ENCODE results near the gene BST1.
"Not testable (repeated sequence)": the region's sequence is repeated elsewhere in the genome, so short reads cannot be mapped to it uniquely, and the experiment has no call there.

BST1 gene

DNA sequence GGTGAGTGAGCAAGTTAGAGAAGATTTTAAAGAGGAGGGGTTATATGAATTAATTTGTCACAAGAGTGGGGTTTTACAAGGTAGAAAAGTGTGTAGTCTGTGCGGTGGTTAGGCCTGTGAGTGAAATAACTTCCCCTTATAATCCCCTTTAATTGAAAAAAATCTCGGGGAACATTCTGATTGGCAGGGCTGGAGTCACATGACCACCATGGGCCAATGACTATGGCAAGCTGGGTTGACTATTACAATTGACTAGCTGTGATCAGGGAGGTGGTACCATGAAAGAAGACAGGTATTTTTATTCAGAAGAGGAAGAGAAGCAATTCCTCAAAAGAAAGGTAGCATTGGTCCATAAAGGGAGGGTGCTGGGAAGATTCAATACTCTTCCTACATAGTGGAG is 48.3 kb downstream of the BST1 start:
- DNase-seq, result no peak

DNA sequence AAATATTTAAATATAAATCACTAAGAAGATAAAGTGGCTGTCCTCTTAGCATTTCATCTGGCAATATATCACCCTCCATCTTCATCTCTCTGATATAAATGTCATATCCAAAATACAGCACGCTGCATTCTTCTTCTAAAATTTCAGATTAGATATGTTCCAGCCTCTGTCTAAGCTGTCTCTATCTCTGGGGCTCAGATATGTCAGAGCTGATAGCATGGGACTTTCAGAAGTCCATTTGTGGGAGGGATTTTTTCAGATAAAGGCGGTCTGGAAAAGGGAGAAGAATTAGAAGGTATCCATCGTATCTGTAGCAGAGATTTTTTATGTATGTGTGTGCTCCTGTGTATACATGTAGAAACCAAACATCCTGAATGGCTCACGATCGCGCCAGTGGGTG is 50.2 kb downstream of the BST1 start:
- no peak for DNase-seq

DNA sequence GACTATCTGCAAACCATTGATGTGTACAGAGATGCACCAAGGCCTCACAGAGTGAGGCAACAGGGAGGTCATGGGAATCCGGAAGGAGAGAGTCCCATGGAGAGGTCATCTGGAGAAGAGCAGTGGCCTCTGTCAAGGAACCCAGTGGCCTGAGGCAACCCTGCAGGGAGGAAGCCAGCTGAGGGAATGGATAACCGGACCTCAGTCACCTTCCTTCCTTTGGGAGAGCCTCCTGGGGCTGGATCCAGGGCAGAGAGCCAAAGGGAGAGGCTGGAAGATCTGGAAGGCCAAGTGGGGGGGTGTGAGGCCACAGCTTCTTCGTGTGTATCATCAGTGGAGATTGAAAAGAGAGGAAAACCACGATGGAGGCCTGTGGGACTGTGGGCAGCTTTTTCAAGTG is 50.9 kb downstream of the BST1 start:
- DNase-seq, result no peak

DNA sequence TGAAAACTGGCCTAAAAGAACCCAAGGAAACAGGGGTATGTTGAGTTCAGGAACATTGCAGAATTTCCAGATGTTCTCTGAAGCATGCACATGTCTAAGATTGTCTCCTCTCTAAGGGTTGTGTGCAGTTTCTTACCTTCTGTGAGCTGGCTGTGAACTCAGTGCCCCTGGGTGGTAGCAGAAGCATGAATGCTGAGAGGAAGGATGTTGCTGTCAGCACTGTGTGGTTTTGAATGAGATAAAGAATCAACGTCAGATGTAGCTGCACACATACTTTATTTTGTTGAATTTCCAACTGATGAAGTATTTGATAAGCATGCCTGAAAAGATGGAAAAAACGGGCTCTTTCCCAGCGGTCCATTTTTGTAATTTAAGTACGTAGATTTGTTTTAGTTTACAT is 51.5 kb downstream of the BST1 start:
- no peak for DNase-seq

DNA sequence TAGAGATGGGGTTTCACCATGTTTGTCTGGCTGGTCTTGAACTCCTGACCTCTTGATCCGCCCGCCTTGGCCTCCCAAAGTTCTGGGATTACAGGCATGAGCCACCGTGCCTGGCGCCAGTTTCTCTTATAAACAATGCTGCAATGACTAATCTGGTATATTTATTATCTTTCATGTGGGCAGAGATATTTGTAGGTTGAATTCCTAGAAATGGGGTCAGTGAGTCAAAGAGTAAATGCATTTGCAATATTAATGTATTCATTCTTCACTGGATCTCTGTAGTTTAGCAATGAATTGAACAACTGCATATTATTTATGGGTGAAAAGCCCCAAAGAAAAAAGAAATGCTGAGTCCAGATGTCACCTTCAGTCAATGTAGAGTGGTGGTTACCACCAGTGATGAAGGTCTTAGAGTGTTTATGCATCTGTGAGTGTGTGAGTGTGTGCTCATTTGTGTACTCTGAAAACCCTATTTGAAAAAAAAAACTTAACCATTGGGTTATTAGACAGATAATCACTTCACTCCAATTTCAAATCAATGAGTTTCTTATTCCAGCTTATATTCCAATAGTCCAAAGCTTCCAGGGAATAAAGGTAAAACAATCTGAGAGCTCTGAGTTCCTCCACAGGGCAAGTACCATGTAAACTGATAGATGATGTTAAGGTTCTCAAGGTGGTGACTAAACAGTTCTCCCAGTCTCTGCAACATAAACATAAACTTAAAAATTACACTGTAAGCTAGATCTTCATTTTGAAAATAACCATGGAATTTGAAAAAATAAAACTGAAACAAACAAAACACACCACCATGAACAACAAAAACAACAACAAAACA is 52.7 kb downstream of the BST1 start:
- DNase-seq, result no peak

DNA sequence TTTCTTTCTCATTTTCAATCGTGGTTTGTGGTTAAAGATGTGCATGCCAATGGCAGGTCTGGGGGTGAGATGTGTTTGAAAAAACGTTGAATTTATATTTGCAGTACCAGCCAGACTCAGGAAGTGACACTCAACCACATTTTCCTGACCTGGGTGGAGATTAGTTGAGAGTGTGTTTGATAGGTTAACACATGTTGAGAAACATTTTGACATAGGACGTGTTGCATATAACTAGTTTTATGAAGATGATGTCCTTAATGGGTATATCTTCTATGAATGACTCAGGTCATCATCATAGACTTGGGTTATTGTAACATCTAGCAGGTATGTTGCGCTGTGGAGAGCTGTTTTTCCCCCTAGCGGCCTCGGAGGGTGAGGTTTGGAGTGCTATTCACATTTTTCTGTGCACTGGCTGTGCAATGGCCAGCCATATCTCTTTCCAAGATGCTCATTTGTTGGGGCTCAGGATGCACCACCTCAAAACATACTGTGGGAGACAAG is 53.5 kb downstream of the BST1 start:
- peak; percentile 24 to 28 for DNase-seq

DNA sequence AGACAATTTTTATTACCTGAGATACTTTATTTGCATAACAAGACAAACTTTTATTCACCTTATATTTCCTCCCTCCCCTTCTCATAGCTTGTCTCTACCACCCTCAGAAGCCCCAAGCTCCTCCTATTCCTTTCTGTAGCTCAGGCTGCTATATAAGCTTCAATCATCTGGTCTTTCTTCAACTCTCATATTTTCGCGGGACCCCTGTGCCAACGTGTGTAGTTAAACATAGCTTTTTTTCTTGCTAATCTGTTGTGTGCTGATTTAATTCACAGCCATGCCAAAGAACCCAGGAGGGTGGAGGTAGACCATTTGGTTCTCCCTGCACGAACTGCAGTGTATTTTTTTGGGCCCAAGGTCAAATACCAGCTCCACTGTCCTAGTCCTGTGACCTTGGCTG is 54.2 kb downstream of the BST1 start:
- no peak for DNase-seq

DNA sequence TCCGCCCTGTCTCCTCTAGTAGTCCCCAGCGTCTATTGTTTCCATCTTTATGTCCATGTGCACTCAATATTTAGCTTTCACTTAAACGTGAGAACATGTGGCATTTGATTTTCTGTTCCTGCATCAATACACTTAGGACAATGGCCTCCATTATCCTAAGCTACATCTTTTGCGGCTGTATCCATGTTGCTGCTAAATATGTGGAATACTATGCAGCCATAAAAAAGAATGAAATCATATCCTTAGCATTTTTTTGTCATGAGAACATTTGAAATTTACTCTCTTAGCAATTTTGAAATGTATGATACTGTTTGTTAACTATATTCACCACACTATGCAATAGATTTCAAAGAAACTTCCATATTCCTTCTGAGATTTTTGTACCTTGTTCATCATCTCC is 55.4 kb downstream of the BST1 start:
- no peak for DNase-seq

DNA sequence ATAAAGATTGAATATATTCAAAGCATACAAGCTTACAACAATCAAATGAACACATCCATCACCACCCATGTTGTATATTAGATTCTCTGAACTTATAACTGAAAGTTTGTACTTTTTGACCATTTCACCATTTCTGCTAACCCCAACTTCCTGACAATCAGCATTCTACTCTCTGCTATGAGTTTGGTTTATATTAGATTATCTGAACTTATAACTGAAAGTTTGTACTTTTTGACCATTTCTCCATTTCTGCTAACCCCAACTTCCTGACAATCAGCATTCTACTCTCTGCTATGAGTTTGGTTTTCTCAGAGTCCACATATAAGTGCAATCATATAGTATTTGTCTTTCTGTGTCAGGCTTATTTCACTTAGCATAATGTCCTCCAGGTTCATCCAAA is 59.6 kb downstream of the BST1 start:
- DNase-seq, result not testable (repeated sequence)

DNA sequence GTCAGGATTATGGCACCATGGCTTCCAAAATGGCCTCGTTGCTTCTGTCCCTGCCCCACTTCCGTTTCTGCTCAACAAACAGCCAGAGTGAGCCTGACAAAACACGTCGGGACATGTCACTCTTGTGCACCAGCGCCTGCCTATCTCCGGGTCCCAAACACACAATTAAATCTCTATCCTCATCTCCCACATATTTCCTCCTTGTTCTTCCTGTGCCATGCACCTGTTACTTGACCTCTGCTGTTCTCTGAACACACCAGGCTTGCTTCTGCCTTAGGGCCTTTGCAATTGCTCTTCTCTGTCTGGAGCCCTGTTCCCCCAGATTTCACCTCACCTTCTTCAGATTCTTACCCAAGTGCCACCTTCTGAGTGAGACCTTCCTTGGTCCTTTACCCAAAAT is 62.5 kb downstream of the BST1 start:
- DNase-seq, result no peak

DNA sequence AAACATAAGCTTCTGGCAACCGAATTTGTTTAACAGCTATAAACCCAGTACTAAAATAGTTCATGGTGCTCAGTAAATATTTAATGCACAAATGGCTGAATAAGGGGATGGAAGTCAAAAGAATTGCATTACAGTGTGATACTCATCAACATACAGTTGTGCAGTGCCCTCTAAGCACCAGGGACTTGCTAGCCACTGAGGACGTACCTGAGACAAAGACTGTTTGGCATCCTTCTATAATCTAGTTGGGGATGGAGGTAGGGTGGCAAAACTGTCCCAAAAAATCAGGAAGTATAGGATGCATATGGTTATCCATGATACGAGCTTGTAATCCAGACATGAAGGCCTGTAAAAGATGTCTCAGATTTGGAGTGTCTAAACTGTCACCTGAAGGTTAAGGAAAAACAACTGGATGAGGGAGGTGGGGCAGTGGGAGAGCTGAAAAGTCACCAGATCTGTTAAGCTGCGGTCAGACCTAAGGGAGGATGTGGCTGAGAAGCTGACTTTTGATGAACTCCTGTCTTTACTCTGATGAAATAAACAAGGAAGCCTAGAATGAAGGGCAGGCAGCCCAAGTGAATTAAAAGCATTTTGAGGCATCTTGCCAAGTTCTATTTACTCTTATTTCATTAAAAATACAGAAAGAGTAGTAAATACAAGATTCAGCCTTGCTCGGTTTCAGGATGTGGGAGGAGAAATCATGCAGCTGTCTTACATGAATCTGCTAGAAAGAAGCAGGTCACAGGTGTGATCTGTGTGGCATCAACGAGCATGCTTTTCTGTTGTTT is 63.2 kb downstream of the BST1 start:
- DNase-seq, result no peak

DNA sequence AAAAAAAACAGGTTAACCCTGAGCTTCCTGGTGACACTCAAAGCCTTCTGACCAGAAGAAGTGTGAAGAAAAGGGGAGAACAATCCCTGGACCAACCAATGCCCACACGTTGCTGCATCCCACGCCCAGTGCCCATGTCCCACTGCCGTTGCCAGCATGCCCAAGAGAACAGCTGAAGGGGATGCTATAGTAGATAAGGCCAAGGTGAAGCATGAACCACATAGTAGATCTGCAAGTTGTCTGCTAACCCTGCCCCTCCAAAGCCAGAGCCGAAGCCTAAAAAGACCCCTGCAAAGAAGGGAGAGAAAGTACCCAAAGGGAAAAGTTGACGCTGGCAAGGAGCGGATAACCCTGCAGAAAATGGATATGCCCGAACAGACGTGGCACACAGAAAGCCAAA is 64.0 kb downstream of the BST1 start:
- no peak for DNase-seq

DNA sequence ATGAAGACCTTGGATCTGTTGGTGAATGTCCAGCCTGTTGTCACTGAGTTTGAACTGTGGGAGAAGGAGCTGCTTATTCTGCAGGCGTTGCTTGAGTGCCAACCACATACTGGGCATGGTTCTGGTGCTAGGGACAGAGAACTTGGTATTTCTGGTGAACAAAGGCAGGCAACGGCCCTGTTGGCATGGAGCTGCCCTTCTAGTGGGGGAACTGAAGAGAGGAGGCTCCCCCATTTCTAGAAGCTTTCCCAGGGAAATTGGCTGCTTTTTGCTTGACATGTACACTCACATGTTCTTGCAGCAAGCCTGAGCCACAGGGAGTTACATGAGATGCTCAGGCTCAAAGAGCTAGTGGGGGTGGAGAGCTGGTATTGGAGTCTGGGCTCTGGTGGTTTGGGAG is 66.3 kb downstream of the BST1 start:
- no peak for DNase-seq

DNA sequence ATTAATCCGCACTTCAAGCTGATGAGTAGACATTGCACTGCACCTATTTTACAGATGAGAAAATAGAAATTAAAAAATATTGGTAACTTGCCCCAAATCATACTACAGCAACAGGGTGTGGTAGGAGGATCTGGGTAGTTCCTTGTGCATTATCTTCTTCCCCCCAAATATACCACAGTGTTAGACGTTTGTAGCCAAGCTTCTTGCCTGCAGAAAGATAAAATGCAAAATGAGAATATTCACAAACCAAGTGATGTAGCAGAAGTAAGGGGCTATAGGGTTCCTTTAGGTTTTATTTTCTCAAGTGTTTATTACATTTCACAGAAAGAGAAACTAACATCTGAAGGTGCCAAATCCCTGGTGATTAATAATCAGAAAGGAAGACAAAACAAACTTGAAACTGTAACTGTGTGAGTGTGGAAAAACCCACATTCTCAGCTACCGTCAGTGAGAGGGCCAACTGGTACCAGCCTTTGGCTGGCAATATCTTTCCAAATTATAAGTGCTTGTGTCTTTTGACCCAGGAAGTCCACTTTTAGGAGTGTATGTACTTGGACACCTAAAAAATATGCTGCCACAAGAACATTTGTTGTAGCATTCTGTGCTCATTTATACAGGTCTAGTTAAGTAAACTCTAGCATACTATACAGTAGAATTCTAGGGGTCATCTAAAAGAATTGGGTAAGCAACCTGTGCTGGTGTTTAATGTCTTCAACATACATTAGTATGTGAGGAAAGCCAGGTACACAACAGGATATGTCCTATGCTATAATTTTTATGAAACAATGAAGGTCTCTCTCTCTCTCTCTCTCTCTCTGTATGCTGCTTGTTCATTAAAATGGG is 68.6 kb downstream of the BST1 start:
- DNase-seq, result no peak

DNA sequence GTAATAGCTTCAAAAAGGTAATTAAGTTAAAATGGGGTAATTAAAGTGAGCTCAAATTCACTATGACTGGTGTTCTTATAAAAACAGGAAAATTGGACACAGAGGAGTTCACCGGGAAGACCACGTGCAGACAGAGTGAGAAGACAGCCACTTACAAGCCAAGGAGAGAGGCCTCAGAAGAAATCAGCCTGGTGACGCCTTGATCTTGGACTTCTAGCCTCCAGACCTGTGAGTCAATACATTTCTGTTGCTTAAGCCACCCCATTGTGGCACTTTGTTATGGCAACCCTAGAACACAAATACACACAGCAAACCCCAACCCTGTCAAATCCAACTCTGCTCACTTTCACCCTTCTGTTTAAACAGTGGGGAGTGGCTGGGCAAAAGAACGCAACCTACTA is 71.2 kb downstream of the BST1 start:
- peak; percentile 28 for DNase-seq

DNA sequence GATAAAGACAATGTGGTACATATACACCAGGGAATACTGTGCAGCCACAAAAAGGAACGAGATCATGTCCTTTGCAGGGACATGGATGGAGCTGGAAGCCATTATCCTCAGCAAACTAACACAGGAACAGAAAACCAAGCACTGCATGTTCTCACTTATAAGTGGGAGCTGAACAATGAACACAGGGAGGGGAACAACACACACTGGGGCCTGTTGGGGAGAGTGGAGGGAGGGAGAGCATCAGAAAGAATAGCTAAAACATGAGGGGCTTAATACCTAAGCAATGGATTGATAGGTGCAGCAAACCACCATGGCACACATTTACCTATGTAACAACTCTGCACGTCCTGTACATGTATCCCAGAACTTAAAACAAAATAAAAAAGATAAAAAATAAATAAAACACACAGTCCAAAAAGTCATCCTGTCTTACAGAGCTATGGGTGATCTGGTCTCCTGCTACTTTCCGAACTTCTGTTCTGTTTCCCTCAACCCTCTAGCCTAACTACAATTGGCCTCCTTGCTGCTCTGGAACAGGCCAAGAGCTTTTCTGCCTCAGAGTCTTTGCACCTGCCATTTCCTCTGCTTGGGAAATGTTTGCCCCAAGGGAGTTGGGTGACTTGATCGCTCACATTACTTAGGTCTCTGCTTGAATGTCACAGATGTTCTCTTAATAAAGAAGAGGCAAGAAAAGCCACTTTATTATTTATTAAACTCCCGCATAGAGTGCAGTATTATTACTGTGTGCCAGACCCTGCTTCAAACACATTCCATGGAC is 74.2 kb downstream of the BST1 start:
- DNase-seq, result no peak

DNA sequence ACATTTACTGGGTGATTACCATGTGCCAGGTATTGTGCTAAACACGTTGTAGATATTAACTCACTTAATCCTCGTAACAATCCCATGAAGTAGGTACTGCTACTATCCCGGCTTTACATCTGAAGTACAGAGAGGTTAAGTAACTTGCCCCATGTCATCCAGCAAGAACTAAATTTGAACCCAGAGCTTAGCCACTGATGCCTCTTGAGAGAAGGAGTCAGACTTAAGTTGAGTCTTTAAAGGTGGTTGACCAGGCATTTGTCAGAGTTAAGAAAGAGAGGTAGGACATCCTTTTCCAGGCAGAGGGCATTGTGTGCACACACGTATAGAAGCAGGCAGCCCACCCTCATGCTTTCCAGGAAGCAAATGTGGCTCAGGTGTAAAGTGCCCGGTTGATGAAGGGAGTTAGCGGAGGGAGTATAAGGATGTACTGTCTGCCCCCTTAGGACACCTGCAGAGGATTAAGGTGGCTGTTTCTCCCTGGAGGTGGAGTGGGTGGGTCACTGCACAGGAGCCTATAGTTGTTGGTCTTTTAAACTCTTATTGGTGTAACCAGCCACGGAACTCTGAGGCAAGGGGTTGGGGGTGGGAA is 74.9 kb downstream of the BST1 start:
- no peak for DNase-seq

DNA sequence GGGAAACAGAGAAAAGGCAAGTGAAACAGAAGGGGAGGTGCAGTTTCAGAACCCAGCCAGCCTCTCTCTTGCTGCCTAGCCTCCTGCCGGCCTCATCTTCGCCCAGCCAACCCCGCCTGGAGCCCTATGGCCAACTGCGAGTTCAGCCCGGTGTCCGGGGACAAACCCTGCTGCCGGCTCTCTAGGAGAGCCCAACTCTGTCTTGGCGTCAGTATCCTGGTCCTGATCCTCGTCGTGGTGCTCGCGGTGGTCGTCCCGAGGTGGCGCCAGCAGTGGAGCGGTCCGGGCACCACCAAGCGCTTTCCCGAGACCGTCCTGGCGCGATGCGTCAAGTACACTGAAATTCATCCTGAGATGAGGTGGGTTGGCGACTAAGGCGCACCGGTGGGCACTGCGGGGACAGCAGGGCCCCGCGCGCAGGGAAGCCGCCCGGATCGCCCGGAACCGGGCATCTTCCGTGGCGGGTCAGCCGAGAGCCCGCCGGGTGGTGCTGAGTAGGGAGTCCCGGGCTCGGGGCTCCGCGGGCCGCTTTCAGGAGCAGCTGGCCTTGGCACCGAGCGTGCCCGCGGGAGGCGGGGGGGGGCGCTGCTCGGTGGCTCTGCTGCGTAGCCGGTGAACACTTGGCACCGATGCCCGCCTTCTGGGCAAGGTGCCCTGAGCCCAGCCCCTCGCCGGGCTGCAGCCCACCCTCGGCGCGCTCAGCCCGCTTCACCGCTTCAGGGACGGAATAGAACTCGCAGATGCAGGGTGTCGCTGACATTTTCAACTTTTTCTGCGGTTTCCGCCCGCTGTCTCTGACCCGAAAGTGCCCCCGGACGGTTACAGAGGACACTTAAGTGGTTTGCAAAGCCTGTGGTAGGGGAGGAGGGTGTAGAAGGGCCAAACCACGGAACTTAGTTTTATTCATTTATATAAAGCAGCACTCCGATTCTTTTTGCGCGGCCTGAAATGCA is 75.7 kb downstream of the BST1 start, which contains the start of gene CD38:
Gene CD38 (plus strand): TSS at position 40 of the 953 bp plus-strand sequence. CDS start 87 bp downstream, at position 127.
- DNase-seq, result peak; percentile 20 to 47

DNA sequence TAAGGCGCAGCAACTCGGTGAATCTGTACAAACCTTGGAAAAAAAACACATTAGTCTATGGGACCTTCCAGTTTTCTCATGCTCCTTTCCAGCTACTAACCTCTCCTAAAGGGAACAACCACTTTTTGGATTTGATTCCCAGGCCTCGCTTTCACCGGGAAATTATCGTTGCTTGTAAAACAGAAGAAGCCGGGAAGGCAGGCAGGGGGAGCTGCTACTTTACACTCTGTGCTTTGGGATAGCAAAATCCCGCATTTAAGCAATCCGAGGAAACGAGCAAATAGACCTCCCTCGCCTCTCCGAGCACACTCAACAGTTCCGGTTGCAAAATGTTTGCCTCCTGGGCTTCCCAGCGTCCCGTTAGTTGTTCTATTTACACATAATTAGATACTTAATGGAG is 76.4 kb downstream of the BST1 start:
- peak; percentile 28 to 39 for DNase-seq

DNA sequence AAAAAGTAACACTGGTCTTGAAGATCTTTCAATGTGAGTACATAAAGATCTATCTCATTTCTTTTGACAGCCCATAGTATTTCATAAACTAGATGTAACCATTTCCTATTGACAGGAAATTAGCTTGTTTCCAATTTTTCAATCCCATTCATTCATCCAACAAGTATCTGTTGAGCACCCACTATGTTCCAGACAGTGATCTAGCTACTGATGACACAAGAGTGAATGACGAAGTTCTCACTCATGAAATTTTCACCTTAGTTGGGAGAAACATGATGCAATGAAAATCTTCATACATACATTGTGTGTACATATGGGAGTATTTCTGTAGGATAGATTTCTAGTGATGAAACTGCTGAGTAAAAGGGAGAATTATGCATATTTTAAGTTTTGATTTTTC is 76.9 kb downstream of the BST1 start:
- DNase-seq, result no peak
